Heart left ventricle (tissue), 13 donors: ENCODE measurements around the gene INF2.

Experiments
- CTCF ChIP-seq, 12 donors: fragments of 200-600 bp; sonication (generic) in 4 of 12; IDR thresholded peaks; one replicate each; pipeline versions ENCODE4 v1.5.0 to v1.8.0; 2018 to 2022; ENCODE audit warnings: antibody characterized with exemption in 12 of 12, mild to moderate bottlenecking in 5 of 12
- POLR2A ChIP-seq, 2 donors: fragments of 450-650 bp; IDR thresholded peaks; one replicate each; pipeline ENCODE4 v1.6.1; 2017; ENCODE audit warnings: antibody characterized with exemption in 2 of 2, mild to moderate bottlenecking in 2 of 2, moderate library complexity in 2 of 2
- donor health status: ischemic (EF 13 %, LVEDD 7.1; RV severe dilation, severe dysfunction).
- donor health status: DM: no; HTN: yes; CAD: no.
- donor health status: DM: no; HTN: no; CAD: no.
- donor health status: ischemic (EF 25% LVEDD 6.9; RV normal size, moderate dysfunction).
- donor health status: ischemic (EF 25% LVEDD 5.7; RV mildly dilated, moderate dysfunction).
- donor health status: ischemic (EF 35%, LVEDD 5.7; RV mildly dilated, moderate dysfunction).
- donor health status: nonischemic (EF 11% LVEDD 7.7; RV severe dilation, severe dysfunction).
- donor health status: DM: yes; HTN: yes; CAD: no.
- donor health status: PGD.
- donor health status: ischemic (EF 29% LVEDD 5.4; RV normal size, mild dysfunction).
- donor health status: nonischemic (EF 23%, LVEDD 6.1; RV moderate dilation, normal function).

GRCh38 chr14:104700225-104700651 is 10.8 kb downstream of the INF2 start:
- TF ChIP-seq CTCF (IDR thresholded peaks at IDR 0.05) (no peak), POLR2A (IDR thresholded peaks at IDR 0.05) (no peak)
